Measurements from ENCODE around the gene SDCCAG8. TPM values are rescaled to one million over a fixed set of nuclear protein-coding genes. Genes with fewer than 3 reads are reported as not detected.

The SDCCAG8 gene
- total RNA-seq, 2 experiments from 2014 or later: 18.3 to 21.2 TPM

- no peak for TF ChIP-seq CTCF (IDR thresholded peaks at IDR 0.05)
- ChIA-PET CTCF (no interaction called here), POLR2A (interaction anchor here (1.4 kb wide), 1 partner anchor 9 kb away, joined by 3 read pairs; no protein-coding TSS in a partner anchor)
- no peak for ATAC-seq (ENCODE audit: poor library complexity)
- H3K9me3 Mint-ChIP-seq: no peaks in the 10 kb centered on the region
- H3K36me3 Mint-ChIP-seq (ENCODE audit: low read depth): peaks cover 51% of the 10 kb centered on the region
- Histone ChIP-seq H3K4me3 (ENCODE audit: low read length) (no peak overlapping the region), H3K36me3 (ENCODE audit: insufficient read depth, low read length) (peaks cover 1% of the 10 kb centered on the region), H3K9me3 (ENCODE audit: control insufficient read depth in 1 of 2, insufficient read depth in 1 of 2, low read length in 2 of 2) (peaks cover 0 to 12% of the 10 kb centered on the region in 2 experiments), H3K27ac (ENCODE audit: low read depth in 1 of 2, low read length in 2 of 2) (no peak overlapping the region), H3K4me1 (ENCODE audit: insufficient read depth, low read length) (peaks cover 6% of the 10 kb centered on the region), H3K27me3 (ENCODE audit: control insufficient read depth in 1 of 2, insufficient read depth in 2 of 2, low read length in 2 of 2) (no peaks in the 10 kb centered on the region)
- intact Hi-C loops (cut with DNase I, micrococcal nuclease): no loop called here
- no peak for DNase-seq
- H3K27ac Mint-ChIP-seq: no peak overlapping the region
- H3K27me3 Mint-ChIP-seq: no peaks in the 10 kb centered on the region
- no peak overlapping the region for H3K4me3 Mint-ChIP-seq
- no peaks in the 10 kb centered on the region for H3K4me1 Mint-ChIP-seq (ENCODE audit: low read depth)
Observed at GRCh38 chr1:243499248-243499647, 243.4 kb downstream of the SDCCAG8 start.

- Mint-ChIP-seq H3K36me3 (ENCODE audit: low read depth) (peaks cover 54% of the 10 kb centered on the region), H3K4me1 (ENCODE audit: low read depth) (no peaks in the 10 kb centered on the region), H3K27me3 (no peaks in the 10 kb centered on the region), H3K27ac (no peak overlapping the region), H3K4me3 (no peak overlapping the region), H3K9me3 (no peaks in the 10 kb centered on the region)
- Histone ChIP-seq H3K36me3 (ENCODE audit: insufficient read depth, low read length) (peaks cover 5% of the 10 kb centered on the region), H3K27ac (ENCODE audit: low read depth in 1 of 2, low read length in 2 of 2) (no peak overlapping the region), H3K9me3 (ENCODE audit: control insufficient read depth in 1 of 2, insufficient read depth in 1 of 2, low read length in 2 of 2) (peaks cover 0 to 12% of the 10 kb centered on the region in 2 experiments), H3K27me3 (ENCODE audit: control insufficient read depth in 1 of 2, insufficient read depth in 2 of 2, low read length in 2 of 2) (no peaks in the 10 kb centered on the region), H3K4me1 (ENCODE audit: insufficient read depth, low read length) (peaks cover 6% of the 10 kb centered on the region), H3K4me3 (ENCODE audit: low read length) (no peak overlapping the region)
- DNase-seq (no peak), ATAC-seq (ENCODE audit: poor library complexity) (no peak)
- ChIA-PET POLR2A (interaction anchor here (1.4 kb wide), 1 partner anchor 9 kb away, joined by 3 read pairs; no protein-coding TSS in a partner anchor), CTCF (no interaction called here)
- intact Hi-C loops (cut with DNase I, micrococcal nuclease): no loop called here
- TF ChIP-seq CTCF (IDR thresholded peaks at IDR 0.05): no peak
Observed at GRCh38 chr1:243499711-243500110, 243.9 kb downstream of the SDCCAG8 start.

GRCh38 chr1:243500512-243500911 is 244.7 kb downstream of the SDCCAG8 start:
- no peak overlapping the region for H3K4me3 ChIP-seq (ENCODE audit: low read length)
- DNase-seq (no peak), ATAC-seq (ENCODE audit: poor library complexity) (no peak)
- no peaks in the 10 kb centered on the region for H3K27me3 Mint-ChIP-seq
- H3K4me3 Mint-ChIP-seq: no peak overlapping the region
- H3K9me3 Mint-ChIP-seq: no peaks in the 10 kb centered on the region
- H3K36me3 Mint-ChIP-seq (ENCODE audit: low read depth): peaks cover 61% of the 10 kb centered on the region
- TF ChIP-seq CTCF (IDR thresholded peaks at IDR 0.05): no peak
- ChIA-PET POLR2A (no interaction called here), CTCF (no interaction called here)
- peaks cover 0 to 6% of the 10 kb centered on the region in 2 experiments for H3K9me3 ChIP-seq (ENCODE audit: control insufficient read depth in 1 of 2, insufficient read depth in 1 of 2, low read length in 2 of 2)
- intact Hi-C loops (cut with DNase I, micrococcal nuclease): no loop called here
- H3K27me3 ChIP-seq (ENCODE audit: control insufficient read depth in 1 of 2, insufficient read depth in 2 of 2, low read length in 2 of 2): no peaks in the 10 kb centered on the region
- H3K27ac Mint-ChIP-seq: no peak overlapping the region
- H3K27ac ChIP-seq (ENCODE audit: low read depth in 1 of 2, low read length in 2 of 2): no peak overlapping the region
- H3K36me3 ChIP-seq (ENCODE audit: insufficient read depth, low read length): peaks cover 5% of the 10 kb centered on the region
- peaks cover 6% of the 10 kb centered on the region for H3K4me1 ChIP-seq (ENCODE audit: insufficient read depth, low read length)
- H3K4me1 Mint-ChIP-seq (ENCODE audit: low read depth): no peaks in the 10 kb centered on the region

Data from CD4-positive, alpha-beta T cell (primary cell).